Measurements from ENCODE around the gene SCAP.
"Not testable (repeated sequence)": the region's sequence is repeated elsewhere in the genome, so short reads cannot be mapped to it uniquely, and the experiment has no call there.

The SCAP gene

GRCh38 chr3:47475570-47476329 is at the start of gene SCAP:
SCAP (minus strand) TSS chr3:47475941; CDS start chr3:47442993, 32,948 bp downstream.
- DNase-seq = no peak

DNA sequence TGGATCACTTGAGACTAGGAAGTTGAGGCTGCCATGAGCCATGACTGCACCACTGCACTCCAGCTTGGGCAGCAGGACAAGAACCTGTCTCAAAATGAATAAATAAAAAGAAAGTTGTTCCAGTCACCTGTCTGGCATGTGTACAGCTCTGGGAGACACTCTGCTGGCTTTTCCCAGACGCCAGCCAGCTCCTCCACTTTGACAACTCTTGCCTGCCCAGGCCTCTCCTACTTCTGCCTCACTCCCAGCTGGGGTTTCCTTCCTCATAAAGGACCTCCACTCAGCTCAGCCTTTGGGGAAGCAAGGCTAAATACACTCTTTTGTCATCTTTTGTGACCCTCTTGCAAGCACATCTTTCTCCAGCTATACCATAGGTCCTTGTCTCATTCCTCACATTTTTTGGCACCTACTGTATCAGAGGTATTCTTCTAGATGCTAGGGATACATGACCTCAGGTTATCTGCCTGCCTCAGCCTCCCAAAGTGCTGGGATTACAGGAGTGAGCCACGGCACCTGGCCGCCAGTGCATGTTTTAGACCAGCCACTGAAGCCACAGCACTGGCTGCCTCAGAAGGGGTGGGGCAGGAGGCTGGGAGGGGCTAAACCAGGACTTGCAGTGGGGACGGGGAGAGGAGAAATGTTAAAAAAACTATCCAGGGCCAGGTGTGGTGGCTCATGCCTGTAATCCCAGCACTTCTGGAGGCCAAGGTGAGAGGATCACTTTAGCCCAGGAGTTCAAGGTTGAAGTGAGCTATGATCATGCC is 47.8 kb upstream of the SCAP start:
- no peak for DNase-seq

- DNase-seq = peak; percentile 25
These were observed 46.6 kb upstream of the SCAP start for GRCh38 chr3:47522082-47522987.

- no peak for DNase-seq
These were observed 45.0 kb upstream of the SCAP start for GRCh38 chr3:47520756-47521155.

- DNase-seq = no peak
These were observed 42.2 kb upstream of the SCAP start for GRCh38 chr3:47517937-47518336.

DNA sequence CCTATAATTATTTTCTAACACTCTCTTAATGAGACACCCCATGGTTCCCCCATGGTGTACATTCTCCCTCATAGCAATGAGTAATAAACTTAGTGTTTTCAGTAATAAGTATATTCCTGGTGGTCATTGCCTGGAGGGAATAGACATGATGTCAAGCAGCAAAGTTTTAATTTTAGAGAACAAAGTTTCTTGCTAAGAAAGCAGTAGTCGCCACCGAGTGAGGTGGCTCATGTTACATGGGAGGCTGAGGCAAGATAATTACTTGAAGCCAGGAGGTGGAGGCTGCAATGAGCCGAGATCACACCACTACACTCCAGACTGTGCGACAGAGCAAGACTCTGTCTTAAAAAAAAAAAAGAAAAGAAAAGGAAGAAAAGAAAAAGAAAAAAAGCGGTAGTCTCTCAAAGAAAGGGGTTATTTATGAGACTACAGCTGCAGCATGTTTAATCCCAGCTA is 40.2 kb upstream of the SCAP start:
- DNase-seq = no peak

DNA sequence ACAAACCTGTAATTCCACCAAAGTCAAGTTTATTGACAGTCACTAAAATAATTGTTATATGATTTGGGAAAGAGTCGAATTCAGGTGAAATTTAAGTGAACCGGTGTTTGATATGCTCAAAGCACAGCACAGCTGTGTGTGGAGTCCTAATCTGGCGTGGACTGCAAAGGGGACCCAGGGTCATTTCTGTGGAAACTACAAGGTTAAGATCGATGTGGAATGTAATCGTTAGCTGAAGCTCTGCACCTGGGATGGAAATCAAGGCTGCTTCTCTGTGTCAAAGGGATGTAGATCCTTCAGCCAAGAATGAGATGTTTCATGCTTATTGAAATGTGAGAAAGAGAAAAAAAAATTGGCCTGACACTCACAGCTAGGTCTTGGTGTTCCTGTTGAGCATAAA is 39.4 kb upstream of the SCAP start:
- no peak for DNase-seq

- peak; percentile 48 for DNase-seq
These were observed 37.6 kb upstream of the SCAP start, which contains the start of gene ELP6 for GRCh38 chr3:47513125-47513929. ELP6 (minus strand) TSS chr3:47513712; CDS start chr3:47513590, 122 bp downstream.

GRCh38 chr3:47512416-47513124 is 36.8 kb upstream of the SCAP start:
- DNase-seq = no peak

DNA sequence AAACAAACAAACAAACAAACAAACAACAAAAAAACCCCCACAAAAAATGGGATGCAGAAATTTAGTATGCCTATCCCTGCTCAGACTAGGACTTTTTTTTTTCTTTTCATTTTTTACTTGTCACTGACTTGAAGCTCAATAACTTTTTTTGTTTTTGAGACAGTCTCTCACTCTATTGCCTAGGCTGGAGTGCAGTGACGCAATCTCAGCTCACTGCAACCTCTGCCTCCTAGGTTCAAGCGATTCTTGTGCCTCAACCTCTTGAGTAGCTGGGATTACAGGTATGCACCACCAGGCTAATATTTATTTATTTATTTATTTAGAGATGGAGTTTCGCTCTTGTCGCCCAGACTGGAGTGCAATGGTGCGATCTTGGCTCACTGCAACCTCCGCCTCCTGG is 29.5 kb upstream of the SCAP start:
- not testable (repeated sequence) for DNase-seq

GRCh38 chr3:47504113-47504512 is 28.4 kb upstream of the SCAP start:
- no peak for DNase-seq

- no peak for DNase-seq
These were observed 27.3 kb upstream of the SCAP start for GRCh38 chr3:47503033-47503432.

GRCh38 chr3:47496892-47497291 is 21.2 kb upstream of the SCAP start:
- DNase-seq = no peak

- no peak for DNase-seq
These were observed 20.1 kb upstream of the SCAP start for GRCh38 chr3:47495886-47496285.

- no peak for DNase-seq
These were observed 19.4 kb upstream of the SCAP start for GRCh38 chr3:47495111-47495510.

DNA sequence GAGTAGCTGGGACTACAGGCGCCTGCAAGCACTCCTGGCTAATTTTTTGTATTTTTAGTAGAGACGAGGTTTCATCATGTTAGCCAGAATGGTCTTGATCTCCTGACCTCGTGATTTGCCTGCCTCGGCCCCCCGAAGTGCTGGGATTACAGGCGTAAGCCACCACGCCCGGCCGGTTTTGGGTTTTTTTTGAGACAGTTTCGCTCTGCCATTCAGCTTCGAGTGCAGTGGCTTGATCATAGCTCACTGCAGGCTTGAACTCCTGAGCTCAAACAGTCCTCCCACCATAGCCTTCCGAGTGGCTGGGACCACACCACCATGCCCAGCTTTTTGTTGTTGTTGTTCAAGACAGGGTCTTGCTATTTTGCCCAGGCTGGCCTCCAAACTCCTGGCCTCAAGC is 16.0 kb upstream of the SCAP start:
- DNase-seq = no peak

GRCh38 chr3:47491186-47491585 is 15.4 kb upstream of the SCAP start:
- DNase-seq = no peak

DNA sequence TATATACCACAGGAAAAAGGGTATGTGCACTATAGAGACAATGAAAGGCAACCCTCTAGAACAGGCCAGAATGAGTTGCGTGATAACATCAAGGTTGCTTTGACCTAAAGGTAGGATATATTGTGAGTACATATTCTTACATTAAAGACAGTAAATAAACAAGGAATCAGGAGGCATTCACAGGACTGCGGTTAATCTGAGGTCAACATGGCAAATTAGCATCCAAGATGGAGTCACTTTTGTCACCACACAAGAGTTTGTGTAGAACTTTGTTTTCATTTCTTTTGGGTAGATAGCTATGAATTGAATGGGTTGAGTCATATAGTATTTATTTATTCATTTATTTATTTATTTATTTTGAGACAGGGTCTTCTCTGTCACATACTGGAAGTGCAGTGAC is 11.5 kb upstream of the SCAP start:
- no peak for DNase-seq

DNA sequence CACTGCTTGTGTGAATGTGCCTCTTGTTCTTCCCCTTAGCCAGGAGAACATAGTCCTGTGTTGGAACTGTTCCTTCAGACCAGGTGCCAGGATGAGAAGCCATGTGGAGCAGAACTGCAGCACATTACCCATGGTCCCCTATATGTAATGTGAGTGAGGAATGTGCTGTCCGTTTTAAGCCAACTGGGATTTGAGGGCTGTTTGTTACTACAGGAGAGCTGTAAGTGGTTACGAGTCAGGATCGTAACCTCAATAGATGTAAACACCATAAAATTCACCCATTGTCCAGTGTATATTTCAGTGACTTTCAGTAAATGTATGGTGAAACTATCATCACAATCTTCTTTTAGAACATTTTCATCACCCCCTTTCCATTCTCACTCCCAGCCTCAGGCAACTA is 10.1 kb upstream of the SCAP start:
- DNase-seq = no peak

GRCh38 chr3:47482366-47482765 is 6.6 kb upstream of the SCAP start:
- DNase-seq = no peak

GRCh38 chr3:47481763-47482162 is 6.0 kb upstream of the SCAP start:
- DNase-seq = not testable (repeated sequence)

DNA sequence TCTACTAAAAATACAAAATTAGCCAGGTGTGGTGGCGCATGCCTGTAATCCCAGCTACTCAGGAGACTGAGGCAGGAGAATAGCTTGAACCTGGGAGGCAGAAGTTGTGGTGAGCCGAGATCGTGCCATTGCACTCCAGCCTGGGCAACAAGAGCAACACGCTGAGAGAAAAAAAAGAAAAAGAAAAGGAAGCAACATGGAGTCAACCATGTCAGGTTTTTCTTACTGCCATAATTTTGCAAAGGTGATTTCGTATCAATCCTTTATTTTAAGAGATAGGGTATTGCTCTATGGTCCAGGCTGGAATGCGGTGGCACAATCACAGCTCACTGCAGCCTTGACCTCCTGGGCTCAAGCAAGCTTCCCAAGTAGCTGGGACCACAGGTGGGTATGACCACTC is 4.5 kb upstream of the SCAP start:
- not testable (repeated sequence) for DNase-seq

All from NCI-H187 treated with DMSO at 0.1 percent for 48 hours (cell line).